MCF 10A (cell line): Measurements from ENCODE around the gene FOSL1. TPM values are rescaled to one million over a fixed set of nuclear protein-coding genes. Genes with fewer than 3 reads are reported as not detected.
A peak's percentile ranks its signal among the peaks of the same experiment; 100 is the strongest.

Experiments used
- BruUV-seq: library from RNA; stranded (reverse); fragments of 400-500 nt; replicated peaks from 2 replicates; lab custom pipeline; 2021; lab: Mats Ljungman, UMichigan
- CTCF ChIA-PET: fragments of 300-600 bp; sonication (Branson Sonifier 250); formaldehyde crosslinking; extraction: SDS; loops from one replicate; lab custom pipeline; 2021; ENCODE audit warnings: antibody characterized with exemption, inconsistent platforms; lab: Yijun Ruan, JAX
- POLR2A ChIA-PET: fragments of 300-600, 350-650 bp; sonication (Branson Sonifier 250); formaldehyde crosslinking; extraction: SDS; loops from one replicate; lab custom pipeline; 2020; ENCODE audit warnings: antibody characterized with exemption, inconsistent platforms; lab: Yijun Ruan, JAX
- DNase-seq: peaks from one replicate; pipeline ENCODE4 v3.0.0-alpha.2; 2018; ENCODE audit not compliant: unreplicated experiment
- H3K27ac Mint-ChIP-seq: one replicate; pipeline ENCODE4 v1.8.0; 2022; ENCODE audit warnings: mild to moderate bottlenecking, low read depth, mixed read lengths; ENCODE audit not compliant: unreplicated experiment
- H3K27me3 Mint-ChIP-seq: one replicate; pipeline ENCODE4 v1.8.0; 2022; ENCODE audit warnings: mixed read lengths; ENCODE audit not compliant: insufficient read depth, unreplicated experiment
- H3K36me3 Mint-ChIP-seq: one replicate; pipeline ENCODE4 v1.8.0; 2022; ENCODE audit warnings: mild to moderate bottlenecking, moderate library complexity, mixed read lengths; ENCODE audit not compliant: insufficient read depth, unreplicated experiment
- H3K4me1 Mint-ChIP-seq: one replicate; pipeline ENCODE4 v1.8.0; 2022; ENCODE audit warnings: mixed read lengths; ENCODE audit not compliant: insufficient read depth, unreplicated experiment
- H3K4me3 Mint-ChIP-seq: one replicate; pipeline ENCODE4 v1.8.0; 2022; ENCODE audit warnings: mild to moderate bottlenecking, moderate library complexity, mixed read lengths; ENCODE audit not compliant: unreplicated experiment
- H3K9me3 Mint-ChIP-seq: one replicate; pipeline ENCODE4 v1.8.0; 2022; ENCODE audit warnings: mixed read lengths; ENCODE audit not compliant: unreplicated experiment
- intact Hi-C: fragments of 100-400 bp; cut with micrococcal nuclease; formaldehyde crosslinking; loops from 2 replicates; pipeline ENCODE4 v1.14.1; 2022
- total RNA-seq: library from RNA; stranded (reverse); gene quantifications from 2 replicates; pipeline ENCODE4 v1.2.3, GENCODE V29; 2022
- TF ChIP-seq, protein P1 (sequence below): fragments of 200-600 bp; IDR thresholded peaks from one replicate; pipeline ENCODE4 v1.8.0; 2022; ENCODE audit warnings: antibody characterized with exemption, mild to moderate bottlenecking; ENCODE audit not compliant: unreplicated experiment

Gene FOSL1
- total RNA-seq, 1 experiment from 2014 or later, result 124 TPM

DNA sequence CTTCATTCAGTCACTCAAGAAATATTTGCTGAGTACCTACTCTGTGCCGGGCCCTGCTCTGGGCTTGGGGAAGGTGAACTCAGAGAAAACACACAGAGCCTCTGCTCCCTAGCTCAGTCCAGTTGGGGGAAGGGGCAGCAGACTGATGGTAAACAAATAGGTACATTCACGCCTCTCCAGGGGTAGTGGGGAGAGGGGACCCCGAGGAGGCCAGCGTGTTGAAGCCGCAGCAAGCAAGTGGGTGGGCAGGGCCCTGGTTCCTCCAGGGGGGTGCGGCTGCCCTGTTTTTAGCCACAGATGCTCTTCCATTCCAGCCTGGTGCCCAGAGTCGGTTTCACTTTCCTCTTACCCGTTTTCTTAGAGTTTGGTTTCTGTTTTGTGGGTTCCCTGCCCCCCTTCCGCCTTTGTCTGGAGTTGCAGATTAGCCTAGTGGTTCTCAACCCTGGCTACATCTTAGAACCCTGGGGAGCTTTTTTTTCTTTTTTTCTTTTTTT lies 27.8 kb upstream of the FOSL1 start:
- Mint-ChIP-seq H3K27me3 (no peaks in the 10 kb centered on the region), H3K27ac (peak overlapping the region; percentile 35), H3K4me3 (no peak overlapping the region), H3K4me1 (no peaks in the 10 kb centered on the region), H3K36me3 (peaks cover 4% of the 10 kb centered on the region), H3K9me3 (no peaks in the 10 kb centered on the region)
- TF ChIP-seq, protein P1, sequence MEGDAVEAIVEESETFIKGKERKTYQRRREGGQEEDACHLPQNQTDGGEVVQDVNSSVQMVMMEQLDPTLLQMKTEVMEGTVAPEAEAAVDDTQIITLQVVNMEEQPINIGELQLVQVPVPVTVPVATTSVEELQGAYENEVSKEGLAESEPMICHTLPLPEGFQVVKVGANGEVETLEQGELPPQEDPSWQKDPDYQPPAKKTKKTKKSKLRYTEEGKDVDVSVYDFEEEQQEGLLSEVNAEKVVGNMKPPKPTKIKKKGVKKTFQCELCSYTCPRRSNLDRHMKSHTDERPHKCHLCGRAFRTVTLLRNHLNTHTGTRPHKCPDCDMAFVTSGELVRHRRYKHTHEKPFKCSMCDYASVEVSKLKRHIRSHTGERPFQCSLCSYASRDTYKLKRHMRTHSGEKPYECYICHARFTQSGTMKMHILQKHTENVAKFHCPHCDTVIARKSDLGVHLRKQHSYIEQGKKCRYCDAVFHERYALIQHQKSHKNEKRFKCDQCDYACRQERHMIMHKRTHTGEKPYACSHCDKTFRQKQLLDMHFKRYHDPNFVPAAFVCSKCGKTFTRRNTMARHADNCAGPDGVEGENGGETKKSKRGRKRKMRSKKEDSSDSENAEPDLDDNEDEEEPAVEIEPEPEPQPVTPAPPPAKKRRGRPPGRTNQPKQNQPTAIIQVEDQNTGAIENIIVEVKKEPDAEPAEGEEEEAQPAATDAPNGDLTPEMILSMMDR, result no peak
- DNase-seq, result no peak
- CTCF ChIA-PET, result no interaction called here
- POLR2A ChIA-PET, result interaction anchor here (1.0 kb wide), 1 partner anchor 8 kb away, joined by 3 read pairs; no protein-coding TSS in a partner anchor
- BruUV-seq, result no TSS peak
- intact Hi-C loops, result no loop called here

- ChIA-PET POLR2A (no interaction called here), CTCF (interaction anchor here (0.6 kb wide), 1 partner anchor 206 kb away, joined by 3 read pairs; no protein-coding TSS in a partner anchor)
Observed at GRCh38 chr11:65925397-65925796, 25.2 kb upstream of the FOSL1 start.

GRCh38 chr11:65922565-65922964 lies 22.4 kb upstream of the FOSL1 start:
- Mint-ChIP-seq H3K36me3 (peaks cover 14% of the 10 kb centered on the region), H3K9me3 (no peaks in the 10 kb centered on the region), H3K27me3 (no peaks in the 10 kb centered on the region), H3K27ac (no peak overlapping the region), H3K4me1 (peaks cover 7% of the 10 kb centered on the region), H3K4me3 (no peak overlapping the region)
- BruUV-seq, result no TSS peak
- ChIA-PET POLR2A (interaction anchor here (0.9 to 1.4 kb wide), 5 partner anchors 26 to 39 kb away, joined by 3 to 5 read pairs (median 4); partner anchors contain the start of genes CCDC85B, FIBP and SART1), CTCF (interaction anchor here (0.6 to 2.7 kb wide), 4 partner anchors 9 to 540 kb away, joined by 3 to 9 read pairs (median 6); partner anchors contain the start of genes FIBP and SLC25A45)
- TF ChIP-seq, protein P1, result no peak
- intact Hi-C loops, result no loop called here
- no peak for DNase-seq

More at GRCh38 chr11:65925397-65925796, 25.2 kb upstream of the FOSL1 start:
- no peaks in the 10 kb centered on the region for H3K9me3 Mint-ChIP-seq
- DNase-seq, result no peak
- H3K36me3 Mint-ChIP-seq, result peaks cover 14% of the 10 kb centered on the region
- no peak overlapping the region for H3K4me3 Mint-ChIP-seq
- intact Hi-C loops, result no loop called here
- H3K27ac Mint-ChIP-seq, result no peak overlapping the region
- no peaks in the 10 kb centered on the region for H3K27me3 Mint-ChIP-seq
- peaks cover 3% of the 10 kb centered on the region for H3K4me1 Mint-ChIP-seq
- BruUV-seq, result no TSS peak
- TF ChIP-seq, protein P1, result no peak

- peaks cover 14% of the 10 kb centered on the region for H3K36me3 Mint-ChIP-seq
- H3K9me3 Mint-ChIP-seq, result no peaks in the 10 kb centered on the region
- peaks cover 12% of the 10 kb centered on the region for H3K4me1 Mint-ChIP-seq
- ChIA-PET POLR2A (interaction anchor here (0.9 to 2.8 kb wide), 3 partner anchors 22 to 40 kb away, joined by 3 to 22 read pairs (median 3); partner anchors contain the start of gene FOSL1), CTCF (interaction anchor here (0.7 to 2.7 kb wide), 3 partner anchors 34 to 37 kb away, joined by 4 to 8 read pairs (median 5); partner anchors contain the start of gene FIBP)
- intact Hi-C loops, result no loop called here
- no peak overlapping the region for H3K4me3 Mint-ChIP-seq
- no peak for DNase-seq
- no peaks in the 10 kb centered on the region for H3K27me3 Mint-ChIP-seq
- H3K27ac Mint-ChIP-seq, result no peak overlapping the region
- TF ChIP-seq, protein P1, result no peak
- no TSS peak for BruUV-seq
Observed at GRCh38 chr11:65921876-65922275, 21.7 kb upstream of the FOSL1 start.
